H7 (cell line): ENCODE results near the gene DIMT1. TPM values are rescaled to one million over a fixed set of nuclear protein-coding genes. Genes with fewer than 3 reads are reported as not detected.

ENCODE experiments used
- DNase-seq: peaks from one replicate; pipeline ENCODE4 v3.0.0; 2012
- H3K27me3 ChIP-seq: 2 replicates; pipeline ENCODE4 v1.6.0; 2011; ENCODE audit warnings: mild to moderate bottlenecking, low read length; ENCODE audit not compliant: control insufficient read depth, insufficient read depth
- H3K36me3 ChIP-seq: replicated peaks from 2 replicates; pipeline ENCODE4 v1.5.1; 2011; ENCODE audit warnings: low read length; ENCODE audit not compliant: control insufficient read depth, insufficient read depth
- H3K4me3 ChIP-seq: 2 replicates; pipeline ENCODE4 v1.5.1; 2011; ENCODE audit warnings: low read depth, mild to moderate bottlenecking, control low read depth, low read length, moderate library complexity; ENCODE audit not compliant: insufficient read depth
- total RNA-seq: library from RNA; depleted of rRNA; stranded (reverse); fragments of >200 nt; shearing (Covaris generic); gene quantifications from 2 replicates; pipeline ENCODE4 v1.2.3, GENCODE V29; 2014; rRNA removed

The DIMT1 gene
- 58.1 and 65.4 TPM in 2 replicates for total RNA-seq

DNA sequence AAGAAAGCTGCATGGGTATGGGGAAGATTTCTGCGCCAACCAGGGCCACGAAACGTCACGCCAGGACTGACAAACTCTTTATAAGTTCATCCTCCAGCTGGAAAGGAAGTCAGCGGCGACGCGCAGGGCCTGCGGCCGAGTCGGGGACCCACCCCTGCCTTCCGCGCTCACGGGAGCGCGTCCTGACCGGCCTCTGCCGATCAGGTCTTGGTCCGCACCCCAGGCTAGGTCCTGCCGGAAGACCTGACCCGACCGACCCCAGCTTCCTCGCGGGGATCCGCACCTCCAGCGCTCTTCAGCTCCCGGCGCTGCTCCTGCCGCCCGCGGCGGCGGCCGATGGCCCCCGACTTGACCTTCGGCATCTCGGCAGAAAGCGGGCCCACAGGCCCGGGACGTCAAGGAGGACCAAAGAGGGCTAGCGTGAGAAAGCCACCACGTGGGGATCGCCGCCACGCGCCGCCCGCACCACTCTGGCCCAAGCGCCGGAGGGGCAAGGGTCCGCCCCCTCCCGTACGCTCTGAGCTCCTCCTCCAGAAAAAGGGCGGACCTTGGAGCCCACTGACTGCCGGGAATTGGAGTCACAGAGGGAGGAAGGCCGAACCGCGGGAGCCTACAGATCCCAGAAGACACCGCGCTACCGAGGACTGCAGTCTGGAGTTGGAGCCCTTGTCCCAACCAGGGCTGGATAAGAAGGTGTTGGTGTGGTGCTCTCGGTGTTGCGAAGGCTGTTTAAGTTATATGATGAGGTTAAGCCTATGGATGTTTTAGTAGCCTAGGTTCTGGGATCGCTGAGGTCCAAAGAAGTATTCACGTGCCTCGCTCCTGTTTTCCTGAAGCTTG is at the start of gene DIMT1:
Gene DIMT1 (minus strand): TSS at position 495 of the 840 bp plus-strand sequence. CDS start 133 bp downstream, at position 362.
- no peaks in the 10 kb centered on the region; the same call in 1 of the 2 replicates for H3K36me3 ChIP-seq
- no peaks in the 10 kb centered on the region for H3K27me3 ChIP-seq
- peak within 1 kb of the TSS; percentile 96 for H3K4me3 ChIP-seq
- DNase-seq, result peak; percentile 95

DNA sequence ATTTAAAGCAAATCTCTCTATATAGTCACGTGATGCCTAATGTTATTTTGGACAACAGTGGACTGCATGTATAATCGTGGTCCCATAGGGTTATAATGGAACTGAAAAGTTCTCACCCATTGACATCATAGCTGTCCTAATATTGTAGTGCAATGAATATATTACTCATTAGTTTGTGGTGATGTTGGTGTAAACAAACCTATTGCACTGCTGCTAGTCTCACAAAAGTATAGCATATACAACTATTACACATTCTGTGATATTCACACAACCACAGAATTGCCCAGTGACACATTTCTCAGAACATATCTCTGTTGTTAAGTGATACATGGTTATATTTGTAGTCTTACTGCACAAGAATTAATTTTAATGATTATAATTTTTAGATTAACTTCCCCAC is 46.6 kb upstream of the DIMT1 start:
- no peak for DNase-seq
- Histone ChIP-seq H3K27me3 (no peaks in the 10 kb centered on the region), H3K4me3 (no peak overlapping the region), H3K36me3 (peaks cover 4% of the 10 kb centered on the region)

DNA sequence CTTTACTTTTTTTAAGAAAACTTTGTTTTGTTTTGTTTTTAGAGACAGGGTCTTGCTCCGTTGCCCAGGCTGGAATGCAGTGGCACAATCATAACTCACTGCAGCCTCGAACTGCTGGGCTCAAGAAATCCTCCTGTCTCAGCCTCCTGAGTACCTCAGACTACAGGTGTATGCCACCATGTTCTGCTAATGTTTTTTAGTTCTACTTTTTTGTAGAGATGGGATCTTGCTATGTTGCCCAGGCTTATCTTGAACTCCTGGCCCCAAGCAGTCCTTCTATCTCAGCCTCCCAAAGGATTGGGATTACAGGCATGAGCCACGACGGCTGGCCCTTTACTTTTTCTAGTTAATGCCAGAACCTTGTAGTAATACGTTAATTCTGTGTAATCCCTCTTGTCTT is 44.8 kb upstream of the DIMT1 start:
- no peak for DNase-seq
- Histone ChIP-seq H3K27me3 (no peaks in the 10 kb centered on the region), H3K4me3 (no peak overlapping the region), H3K36me3 (peaks cover 4% of the 10 kb centered on the region)

DNA sequence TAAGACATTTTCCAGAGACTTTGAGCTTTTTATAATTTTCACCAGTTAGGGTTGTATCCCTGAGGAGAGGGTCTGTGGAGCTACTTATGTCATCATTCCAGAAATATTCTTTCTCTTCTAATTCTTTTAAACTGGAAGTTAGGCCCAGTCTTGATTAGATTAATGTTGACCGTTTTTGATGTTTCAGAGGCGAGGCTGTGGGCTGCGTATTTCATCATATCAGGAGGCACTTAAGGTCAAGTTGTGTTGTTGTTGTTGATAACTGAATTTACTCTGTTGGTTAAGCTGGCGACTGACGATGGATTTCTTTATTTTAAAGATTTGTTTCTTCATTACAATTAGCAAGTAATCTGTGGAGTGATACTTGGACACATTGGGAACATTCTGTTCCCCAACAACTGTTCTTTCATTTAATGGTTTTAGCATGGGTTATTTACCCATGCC is 28.9 kb upstream of the DIMT1 start:
- Histone ChIP-seq H3K4me3 (no peak overlapping the region), H3K27me3 (no peaks in the 10 kb centered on the region), H3K36me3 (no peaks in the 10 kb centered on the region; the same call in 1 of the 2 replicates)
- no peak for DNase-seq

DNA sequence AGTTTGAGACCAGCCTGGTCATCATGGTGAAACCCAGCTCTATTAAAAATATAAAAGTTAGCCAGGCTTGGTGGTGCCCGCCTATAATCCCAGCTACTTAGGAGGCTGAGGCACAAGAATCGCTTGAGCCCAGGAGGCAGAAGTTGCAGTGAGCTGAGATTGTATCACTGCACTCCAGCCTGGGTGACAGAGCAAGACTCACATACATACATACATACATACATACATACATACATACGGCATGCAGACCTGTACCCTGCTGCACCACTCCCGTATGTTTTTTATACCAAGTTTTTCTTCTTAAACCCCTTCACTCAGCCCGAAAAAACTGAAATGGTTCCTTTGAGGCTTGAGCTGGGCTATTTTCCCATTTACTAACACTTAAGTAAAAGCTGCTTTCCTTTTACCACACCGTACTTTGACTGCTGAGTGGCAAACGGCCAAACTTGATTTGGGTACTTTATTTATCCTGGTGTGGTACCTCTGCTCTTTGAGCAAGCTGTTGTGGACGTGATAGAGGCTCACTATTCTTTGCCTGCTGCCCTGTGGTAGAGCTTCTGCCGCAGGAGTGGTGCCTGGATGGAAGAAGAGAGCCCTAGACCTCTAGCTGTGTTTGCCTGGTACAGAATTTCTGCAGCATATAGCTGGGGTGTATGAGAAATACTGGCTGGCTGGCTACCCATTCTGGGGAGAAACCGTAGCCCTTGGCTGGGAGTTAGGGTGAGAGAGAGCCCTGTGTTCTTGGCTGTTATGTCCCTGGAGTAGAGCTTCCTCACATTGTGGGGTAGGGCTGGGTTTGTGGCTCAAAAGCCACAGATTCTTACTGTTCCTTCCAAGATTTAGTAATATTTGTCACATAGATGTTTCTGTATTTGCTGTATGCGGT is 28.3 kb upstream of the DIMT1 start:
- H3K36me3 ChIP-seq, result no peaks in the 10 kb centered on the region; the same call in 1 of the 2 replicates
- H3K27me3 ChIP-seq, result no peaks in the 10 kb centered on the region
- no peak for DNase-seq
- H3K4me3 ChIP-seq, result no peak overlapping the region

DNA sequence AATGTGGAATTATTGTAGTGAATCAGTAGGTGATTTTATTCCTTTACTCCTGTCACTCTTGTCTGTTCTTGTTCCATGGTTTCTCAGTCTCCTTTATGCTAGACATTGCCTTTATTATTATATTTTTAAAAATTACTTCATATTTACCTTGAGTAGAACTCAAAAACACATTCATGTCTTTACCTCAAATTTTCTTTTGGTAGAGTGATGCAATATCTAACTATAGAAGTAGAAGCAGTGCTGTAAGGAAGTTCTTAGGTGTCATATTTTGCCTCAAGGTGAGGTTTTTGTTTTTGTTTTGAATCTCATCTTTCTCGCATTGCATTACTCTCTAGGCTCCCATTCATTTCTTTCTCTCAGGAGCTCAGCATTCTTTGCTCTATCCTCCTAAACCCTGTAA is 21.1 kb upstream of the DIMT1 start:
- no peak for DNase-seq
- H3K27me3 ChIP-seq, result no peaks in the 10 kb centered on the region
- H3K36me3 ChIP-seq, result no peaks in the 10 kb centered on the region
- H3K4me3 ChIP-seq, result no peak overlapping the region

DNA sequence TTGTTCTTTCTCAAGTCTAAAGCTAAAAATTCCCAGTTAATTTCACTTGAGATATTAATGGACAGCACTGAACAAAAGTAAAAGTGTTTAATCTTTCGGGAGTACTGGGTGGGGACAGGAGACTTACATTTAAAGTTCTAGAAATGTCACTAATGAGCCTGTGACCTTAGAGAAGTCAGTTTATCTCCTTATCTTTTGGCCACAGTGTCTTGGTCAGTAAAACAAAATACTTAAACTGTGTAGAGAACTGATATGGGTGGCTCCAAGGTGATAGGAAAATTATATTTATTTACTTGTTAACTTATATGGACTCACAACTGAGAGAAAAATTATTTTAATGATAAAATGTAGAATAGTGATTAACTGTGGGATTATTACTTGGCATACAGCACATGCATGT is 17.7 kb upstream of the DIMT1 start:
- Histone ChIP-seq H3K4me3 (no peak overlapping the region), H3K36me3 (no peaks in the 10 kb centered on the region), H3K27me3 (no peaks in the 10 kb centered on the region)
- no peak for DNase-seq

DNA sequence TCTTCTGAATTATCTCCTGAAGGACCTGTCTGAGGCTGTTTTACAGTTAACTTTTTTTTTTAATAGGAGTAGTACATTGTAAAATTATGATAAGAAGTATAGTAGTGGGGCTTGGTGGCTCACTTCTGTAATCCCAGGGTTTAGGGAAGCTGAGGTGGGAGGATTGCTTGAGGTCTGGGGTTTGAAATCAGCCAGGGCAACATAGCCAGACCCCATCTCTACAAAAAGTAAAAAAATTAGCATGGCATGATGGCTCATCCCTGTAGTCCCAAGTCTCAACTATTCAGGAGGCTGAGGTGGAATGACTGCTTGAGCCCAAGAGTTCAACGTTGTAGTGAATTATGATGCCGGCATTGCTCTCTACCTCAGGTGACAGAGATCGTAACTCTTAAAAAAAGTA is 15.9 kb upstream of the DIMT1 start:
- DNase-seq, result no peak
- H3K4me3 ChIP-seq, result no peak overlapping the region
- H3K36me3 ChIP-seq, result no peaks in the 10 kb centered on the region
- no peaks in the 10 kb centered on the region for H3K27me3 ChIP-seq

DNA sequence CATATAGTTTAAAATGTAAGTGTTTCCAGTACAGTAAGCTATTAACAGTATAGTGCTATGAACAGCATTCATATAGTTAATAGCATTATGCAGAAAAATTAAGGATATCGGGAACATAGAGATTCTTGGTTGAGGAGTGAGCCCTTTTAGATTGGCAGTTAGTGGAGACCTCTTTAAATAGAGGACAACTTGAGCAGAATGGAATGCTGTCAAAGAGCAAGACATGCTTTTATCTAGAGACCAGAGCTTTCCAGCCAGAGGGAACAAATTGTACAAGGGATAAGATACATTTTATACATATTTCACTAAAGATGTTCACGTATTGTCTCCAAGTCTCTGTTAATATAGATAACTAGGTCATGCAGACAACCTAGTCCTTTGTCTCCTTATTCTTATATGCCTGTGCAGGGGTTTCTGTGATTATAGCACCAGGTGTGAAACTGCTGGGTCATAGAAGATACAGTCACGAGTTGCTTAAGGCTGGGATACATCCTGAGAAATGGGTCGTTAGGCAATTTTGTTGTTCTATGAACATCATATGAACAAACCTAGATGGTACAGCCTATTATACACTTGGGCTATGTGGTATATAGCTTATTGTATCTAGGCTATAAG is 14.9 kb upstream of the DIMT1 start:
- no peaks in the 10 kb centered on the region for H3K27me3 ChIP-seq
- no peak for DNase-seq
- no peaks in the 10 kb centered on the region for H3K36me3 ChIP-seq
- no peak overlapping the region for H3K4me3 ChIP-seq

DNA sequence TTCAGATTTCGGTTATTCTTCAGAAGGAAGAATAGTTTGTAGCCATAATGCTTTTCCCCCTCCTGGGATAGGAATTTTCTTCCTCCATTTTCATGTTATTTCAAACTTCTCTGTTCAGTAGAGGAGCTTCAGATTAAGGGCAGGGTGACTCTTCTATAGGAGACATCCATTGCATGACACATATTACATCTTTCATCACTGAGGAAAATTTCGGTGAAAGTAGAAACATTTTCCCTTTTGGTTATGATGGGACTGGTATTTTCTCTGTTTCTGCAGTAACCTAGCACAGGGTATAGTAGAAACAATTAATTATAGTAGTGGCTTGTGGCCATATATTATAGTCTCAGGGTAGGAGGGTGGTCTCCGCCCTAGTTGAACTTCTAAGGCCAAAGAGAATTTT is 10.0 kb upstream of the DIMT1 start:
- DNase-seq, result no peak
- Histone ChIP-seq H3K27me3 (no peaks in the 10 kb centered on the region), H3K36me3 (no peaks in the 10 kb centered on the region), H3K4me3 (peak overlapping the region; percentile 86)

DNA sequence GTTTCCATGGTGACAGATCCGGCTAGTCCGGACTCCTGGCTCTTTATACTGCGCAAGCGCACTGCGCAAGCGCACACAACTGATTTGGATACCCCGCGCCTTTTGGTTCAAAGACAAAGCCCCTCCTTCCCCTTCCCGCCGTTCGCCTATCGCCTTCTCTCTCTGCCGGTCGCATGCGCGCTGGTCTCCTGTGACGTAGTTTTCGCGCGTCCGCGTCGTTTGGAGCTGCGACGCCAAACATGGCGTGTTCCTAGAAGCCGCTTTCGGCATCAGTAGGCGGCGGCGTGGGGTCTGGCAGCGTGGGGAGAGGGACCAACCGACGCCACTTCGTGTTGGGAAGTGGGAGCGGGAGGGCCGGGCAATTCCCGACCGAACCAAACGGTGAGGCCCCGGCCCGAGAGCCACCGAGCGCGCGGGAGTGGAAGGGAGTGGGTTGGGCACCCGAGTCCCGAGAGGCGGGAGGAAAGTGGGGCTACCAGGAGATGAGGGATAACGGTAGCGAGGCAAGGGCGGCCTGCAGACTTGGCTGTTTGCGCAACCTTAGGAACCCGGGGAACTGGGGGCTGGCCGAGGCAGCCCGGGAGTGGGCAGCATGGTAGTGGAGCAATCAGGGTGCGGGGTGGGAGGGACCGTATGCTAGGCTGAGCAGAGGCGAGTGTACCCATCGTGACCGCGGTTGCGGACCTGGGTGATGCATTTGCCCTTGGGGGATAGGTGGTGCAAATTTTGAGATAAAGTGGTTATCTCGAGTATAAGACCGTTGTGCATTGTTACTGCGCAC is 9.0 kb upstream of the DIMT1 start, which contains the start of gene IPO11:
Gene IPO11 (plus strand): TSS at position 215 of the 781 bp plus-strand sequence. CDS start 24,517 bp downstream, outside the sequence.
- Histone ChIP-seq H3K36me3 (no peaks in the 10 kb centered on the region), H3K27me3 (no peaks in the 10 kb centered on the region), H3K4me3 (peak within 1 kb of the TSS; percentile 86)
- DNase-seq, result peak; percentile 94

DNA sequence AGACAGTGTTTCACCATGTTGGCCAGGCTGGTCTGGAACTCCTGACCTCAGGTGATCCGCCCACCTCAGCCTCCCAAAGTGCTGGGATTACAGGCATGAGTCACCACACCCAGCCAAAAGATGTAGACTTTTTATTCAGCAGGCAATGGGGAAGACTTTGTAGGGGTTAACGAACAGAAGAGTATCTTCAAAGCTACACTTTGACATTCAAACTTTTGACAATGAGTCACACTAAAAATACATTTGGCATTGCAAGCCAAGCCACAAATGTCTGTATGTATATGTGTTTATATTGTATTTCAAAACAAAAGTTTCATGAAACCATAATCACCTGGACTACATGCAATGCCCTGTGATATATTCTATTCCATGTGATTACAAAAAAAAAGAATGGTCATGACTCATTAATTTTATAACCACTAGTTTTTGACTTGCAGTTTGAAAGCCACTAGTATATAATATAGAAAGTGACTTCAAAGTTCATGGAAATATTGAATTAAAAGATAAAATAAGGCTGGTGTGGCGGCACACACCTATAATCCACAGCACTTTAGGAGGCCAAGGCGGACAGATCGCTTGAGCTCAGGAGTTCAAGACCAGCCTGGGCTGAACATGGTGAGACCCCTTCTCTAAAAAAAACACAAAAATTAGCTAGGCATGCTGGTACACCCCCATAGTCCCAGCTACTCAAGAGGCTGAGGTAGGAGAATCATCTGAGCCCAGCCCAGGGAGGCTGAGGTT is 8.3 kb downstream of the DIMT1 start:
- Histone ChIP-seq H3K36me3 (peaks cover 6% of the 10 kb centered on the region), H3K27me3 (no peaks in the 10 kb centered on the region), H3K4me3 (no peak overlapping the region)
- DNase-seq, result no peak

DNA sequence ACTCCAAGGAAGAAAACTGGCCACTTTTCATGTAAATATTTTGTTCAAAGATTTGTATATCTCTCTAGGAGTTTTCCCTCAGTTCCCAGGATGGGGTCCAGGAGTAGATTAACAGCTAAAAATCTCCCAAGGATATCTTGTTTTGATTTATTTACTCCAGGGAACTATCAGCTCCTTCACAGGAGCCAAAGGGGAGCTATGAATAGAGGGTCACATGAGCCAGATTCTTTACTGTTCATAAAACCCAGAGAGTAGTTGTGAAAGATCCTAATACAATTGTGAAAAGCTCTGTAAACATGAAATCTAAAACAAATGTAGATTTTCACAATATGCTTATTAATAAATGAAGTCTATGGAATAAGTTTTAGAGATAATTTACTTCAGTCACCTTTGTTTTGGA is 16.9 kb downstream of the DIMT1 start:
- Histone ChIP-seq H3K27me3 (no peaks in the 10 kb centered on the region), H3K36me3 (peaks cover 13% of the 10 kb centered on the region), H3K4me3 (no peak overlapping the region)
- no peak for DNase-seq
